HG03378 (cell line): ENCODE results near the gene LCT.

Experiments
- ATAC-seq: cut with Tn5 transposase; IDR thresholded peaks from one replicate; pipeline ENCODE4 v1.9.1; 2021; ENCODE audit warnings: mild to moderate bottlenecking, moderate library complexity; ENCODE audit not compliant: unreplicated experiment

LCT gene

GRCh38 chr2:135744760-135745314, 92.1 kb downstream of the LCT start:
- peak; percentile 32 for ATAC-seq

DNA sequence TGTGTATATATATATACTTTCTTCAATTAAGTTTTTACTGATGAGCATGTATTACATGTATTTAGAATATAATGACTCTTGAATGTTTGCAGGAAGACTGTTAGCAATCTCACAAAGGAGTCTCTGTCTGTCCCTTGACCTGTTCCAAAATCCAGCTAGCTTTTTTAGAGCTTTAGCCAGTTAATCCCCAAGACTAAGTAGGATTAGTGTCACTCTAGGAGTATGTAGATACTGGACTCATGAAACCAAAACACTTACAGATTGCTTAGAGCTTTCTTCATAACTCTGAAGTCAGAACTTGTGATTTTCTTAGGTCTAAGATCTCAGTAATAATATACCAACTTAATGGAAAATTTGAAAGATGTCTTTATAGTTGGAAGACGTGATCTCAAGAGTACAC, 93.1 kb downstream of the LCT start:
- no peak for ATAC-seq

DNA sequence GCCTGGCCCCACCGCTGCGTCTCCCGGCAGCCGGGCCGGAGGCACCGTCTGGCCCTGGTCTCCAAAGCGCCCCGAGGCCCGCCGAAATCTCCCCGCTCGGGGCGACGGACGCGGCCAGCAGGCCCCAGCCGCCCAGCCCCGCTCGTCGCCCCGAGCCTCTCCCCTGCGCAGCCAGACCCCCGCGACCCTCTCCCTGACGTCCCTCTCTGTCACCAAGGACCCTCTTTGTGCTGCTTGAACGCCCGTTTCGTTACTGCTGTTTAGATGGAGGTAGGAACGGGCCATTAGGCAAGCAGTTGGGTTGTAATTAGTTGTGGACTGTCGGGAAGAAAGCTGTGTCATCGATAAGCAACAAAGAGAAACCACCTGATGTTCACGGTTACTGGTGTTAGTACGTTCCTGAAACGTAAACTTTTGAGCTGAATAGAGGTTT, 94.6 kb downstream of the LCT start:
- ATAC-seq = peak; percentile 8

- peak; percentile 91 for ATAC-seq
Observed at GRCh38 chr2:135741395-135742324, 95.3 kb downstream of the LCT start, which contains the start of gene UBXN4. UBXN4 (plus strand) TSS chr2:135741855; CDS start chr2:135741930, 75 bp downstream.

DNA sequence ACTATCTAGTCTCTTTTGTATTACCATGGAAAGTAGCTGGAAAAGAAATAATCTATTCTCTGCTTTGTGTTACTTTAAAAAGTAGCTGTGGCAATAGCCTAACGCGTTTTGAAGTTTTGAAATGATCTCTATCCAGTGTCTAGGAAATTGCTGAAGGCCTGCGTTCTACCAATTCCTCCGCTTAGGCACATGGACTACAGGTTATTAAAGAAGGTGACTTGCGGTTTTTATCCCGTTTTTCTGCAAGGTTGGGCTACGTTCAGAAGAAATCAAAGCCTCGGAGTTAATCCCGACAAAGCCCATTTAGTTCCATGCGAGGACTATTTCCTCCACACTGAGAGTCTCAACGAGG, 96.0 kb downstream of the LCT start:
- no peak for ATAC-seq

DNA sequence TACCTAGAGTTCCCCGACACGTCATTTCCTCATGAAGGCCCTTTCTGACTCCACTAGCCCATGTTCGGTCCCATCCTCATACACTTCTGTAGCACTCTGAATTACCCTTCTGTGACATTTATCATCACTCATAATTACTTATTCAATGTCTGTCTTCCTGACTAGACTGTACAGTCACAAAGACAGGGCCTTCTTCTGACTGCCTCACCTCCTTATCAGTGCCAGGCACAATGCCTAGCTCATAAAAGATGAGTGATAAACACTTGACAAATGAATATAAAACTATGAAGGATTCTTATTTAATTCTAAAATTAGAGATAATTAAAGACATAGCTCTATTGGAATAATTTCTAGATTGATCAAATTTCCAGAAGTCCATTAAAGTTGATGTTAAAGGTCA, 96.8 kb downstream of the LCT start:
- ATAC-seq = no peak
